ENCODE results near the gene CDH6.

- no peak for TF ChIP-seq CTCF (conservative IDR thresholded peaks at IDR 0.05)
- no peak for TF ChIP-seq ZFX (IDR thresholded peaks at IDR 0.05)
Observed at GRCh38 chr5:31273161-31273560, 79.7 kb downstream of the CDH6 start.

Measured in C4-2B (cell line).